HCT116 (cell line): ENCODE measurements around the gene SENP6. TPM values are rescaled to one million over a fixed set of nuclear protein-coding genes. Genes with fewer than 3 reads are reported as not detected.

Experiments used
- ATAC-seq: fragments of 200-7000 bp; cut with Tn5 transposase; 2 replicates; pipeline ENCODE4 v1.9.1; 2020; ENCODE audit warnings: mild to moderate bottlenecking, moderate library complexity
- BruUV-seq: library from RNA; stranded (reverse); fragments of 400-500 nt; replicated peaks from 2 replicates; lab custom pipeline; 2021; lab: Mats Ljungman, UMichigan
- CTCF ChIA-PET: fragments of 300-600 bp; sonication (Branson Sonifier 250); formaldehyde crosslinking; loops from one replicate; lab custom pipeline; 2021; ENCODE audit warnings: antibody characterized with exemption; lab: Charles Lee
- POLR2A ChIA-PET: fragments of 300-600, 350-600 bp; sonication (Branson Sonifier 250); formaldehyde crosslinking; loops from one replicate; lab custom pipeline; 2021; ENCODE audit warnings: antibody characterized with exemption; lab: Charles Lee
- RAD21 ChIA-PET, 2 experiments: fragments of 300-600 bp; sonication (Branson Sonifier 250); formaldehyde crosslinking; loops; one replicate each; lab custom pipeline; 2023; ENCODE audit warnings: low total read pairs in 2 of 2; ENCODE audit not compliant: uncharacterized antibody in 2 of 2, unreplicated experiment in 2 of 2, low non-redundant PET in 1 of 2; lab: Charles Lee
- DNase-seq: peaks from one replicate; pipeline ENCODE4 v3.0.0-alpha.2; 2010; ENCODE audit warnings: low read depth, low spot score
- H2AFZ ChIP-seq: fragments of 200-600 bp; shearing (Covaris generic), sonication (generic); 2 replicates; pipeline ENCODE4 v1.6.1; 2017; ENCODE audit warnings: low read depth, mixed run types, mixed read lengths, antibody characterized with exemption, low read length; ENCODE audit not compliant: poor library complexity, severe bottlenecking
- H3K27ac ChIP-seq: 2 replicates; pipeline ENCODE4 v1.5.1; 2012; ENCODE audit warnings: low read depth, low read length
- H3K27me3 ChIP-seq: fragments of 200-600 bp; sonication (generic); 2 replicates; pipeline ENCODE4 v1.6.1; 2016; ENCODE audit warnings: mixed run types, low read length, mixed read lengths; ENCODE audit not compliant: insufficient read depth
- H3K36me3 ChIP-seq, 2 experiments: fragments of 200-500 bp in 1 of 2; fragments of 200-600 bp in 1 of 2; sonication (Bioruptor generic) in 1 of 2; sonication (generic) in 1 of 2; 2 replicates each; pipeline versions ENCODE4 v1.5.1 to v1.6.1; 2014 to 2016; ENCODE audit warnings: low read length in 2 of 2, inconsistent platforms in 1 of 2, mixed read lengths in 1 of 2, mixed run types in 1 of 2; ENCODE audit not compliant: insufficient read depth in 2 of 2, control insufficient read depth in 1 of 2
- H3K4me1 ChIP-seq, 2 experiments: fragments of 200-600 bp in 1 of 2; sonication (generic) in 1 of 2; 2 replicates each; pipeline versions ENCODE4 v1.5.1 to v1.6.1; 2012 to 2017; ENCODE audit warnings: low read length in 2 of 2, inconsistent platforms in 1 of 2, mild to moderate bottlenecking in 1 of 2, mixed read lengths in 1 of 2, mixed run types in 1 of 2, moderate library complexity in 1 of 2; ENCODE audit not compliant: insufficient read depth in 2 of 2, control insufficient read depth in 1 of 2
- H3K4me2 ChIP-seq: fragments of 200-600 bp; sonication (generic); 2 replicates; pipeline ENCODE4 v1.6.1; 2017; ENCODE audit warnings: mixed run types, low read length, mixed read lengths
- H3K4me3 ChIP-seq, 2 experiments: fragments of 200-600 bp in 1 of 2; sonication (generic) in 1 of 2; replicated peaks in 1 of 2; 2 replicates each; pipeline ENCODE4 v1.5.1; 2011 to 2016; ENCODE audit warnings: low read length in 2 of 2, control low read depth in 1 of 2, low read depth in 1 of 2, mild to moderate bottlenecking in 1 of 2, mixed read lengths in 1 of 2, mixed run types in 1 of 2
- H3K79me2 ChIP-seq: fragments of 200-600 bp; sonication (generic); 2 replicates; pipeline ENCODE4 v1.6.1; 2017; ENCODE audit warnings: mild to moderate bottlenecking, mixed run types, low read length, moderate library complexity, mixed read lengths; ENCODE audit not compliant: insufficient read depth
- H3K9ac ChIP-seq: fragments of 200-600 bp; sonication (generic); 2 replicates; pipeline ENCODE4 v1.6.1; 2016; ENCODE audit warnings: low read length, mixed read lengths
- H3K9me2 ChIP-seq: fragments of 200-600 bp; sonication (generic), shearing (Covaris generic); 2 replicates; pipeline ENCODE4 v1.6.1; 2017; ENCODE audit warnings: mixed run types, mild to moderate bottlenecking, moderate library complexity; ENCODE audit not compliant: insufficient read depth
- H3K9me3 ChIP-seq, 2 experiments: fragments of 200-500 bp in 1 of 2; fragments of 200-600 bp in 1 of 2; sonication (Bioruptor generic) in 1 of 2; sonication (generic) in 1 of 2; 2 replicates each; pipeline ENCODE4 v1.6.1; 2014 to 2017; ENCODE audit warnings: low read length in 2 of 2, mixed read lengths in 2 of 2, inconsistent platforms in 1 of 2, low read depth in 1 of 2, mild to moderate bottlenecking in 1 of 2, mixed run types in 1 of 2, moderate library complexity in 1 of 2; ENCODE audit not compliant: control insufficient read depth in 1 of 2, insufficient read depth in 1 of 2
- H4K20me1 ChIP-seq: fragments of 200-600 bp; sonication (generic), shearing (Covaris generic); 2 replicates; pipeline ENCODE4 v1.6.1; 2017; ENCODE audit warnings: mixed run types, mild to moderate bottlenecking, moderate library complexity; ENCODE audit not compliant: insufficient read depth
- CEBPB ChIP-seq: IDR thresholded peaks from 2 replicates; pipeline ENCODE4 v1.6.1; 2012; ENCODE audit warnings: low read depth
- SRF ChIP-seq: IDR thresholded peaks from 2 replicates; pipeline ENCODE4 v1.6.1; 2012; ENCODE audit warnings: low read depth
- intact Hi-C: fragments of 100-400 bp; cut with micrococcal nuclease; formaldehyde crosslinking; loops from 2 replicates; pipeline ENCODE4 v1.10.0; 2022
- total RNA-seq: library from RNA; stranded (reverse); gene quantifications from one replicate; pipeline ENCODE4 v1.2.1, GENCODE V29; 2021; ENCODE audit not compliant: unreplicated experiment
- TF ChIP-seq, protein P1 (sequence below): IDR thresholded peaks from 2 replicates; pipeline ENCODE4 v1.6.1; 2012; ENCODE audit warnings: low read depth
- TF ChIP-seq, protein P2 (sequence below): IDR thresholded peaks from 2 replicates; pipeline ENCODE4 v1.6.1; 2011; ENCODE audit warnings: mild to moderate bottlenecking, low read length, moderate library complexity; ENCODE audit not compliant: insufficient replicate concordance; ENCODE audit errors: extremely low read depth

Gene SENP6
- total RNA-seq, 1 experiment from 2014 or later: 78.1 TPM

DNA sequence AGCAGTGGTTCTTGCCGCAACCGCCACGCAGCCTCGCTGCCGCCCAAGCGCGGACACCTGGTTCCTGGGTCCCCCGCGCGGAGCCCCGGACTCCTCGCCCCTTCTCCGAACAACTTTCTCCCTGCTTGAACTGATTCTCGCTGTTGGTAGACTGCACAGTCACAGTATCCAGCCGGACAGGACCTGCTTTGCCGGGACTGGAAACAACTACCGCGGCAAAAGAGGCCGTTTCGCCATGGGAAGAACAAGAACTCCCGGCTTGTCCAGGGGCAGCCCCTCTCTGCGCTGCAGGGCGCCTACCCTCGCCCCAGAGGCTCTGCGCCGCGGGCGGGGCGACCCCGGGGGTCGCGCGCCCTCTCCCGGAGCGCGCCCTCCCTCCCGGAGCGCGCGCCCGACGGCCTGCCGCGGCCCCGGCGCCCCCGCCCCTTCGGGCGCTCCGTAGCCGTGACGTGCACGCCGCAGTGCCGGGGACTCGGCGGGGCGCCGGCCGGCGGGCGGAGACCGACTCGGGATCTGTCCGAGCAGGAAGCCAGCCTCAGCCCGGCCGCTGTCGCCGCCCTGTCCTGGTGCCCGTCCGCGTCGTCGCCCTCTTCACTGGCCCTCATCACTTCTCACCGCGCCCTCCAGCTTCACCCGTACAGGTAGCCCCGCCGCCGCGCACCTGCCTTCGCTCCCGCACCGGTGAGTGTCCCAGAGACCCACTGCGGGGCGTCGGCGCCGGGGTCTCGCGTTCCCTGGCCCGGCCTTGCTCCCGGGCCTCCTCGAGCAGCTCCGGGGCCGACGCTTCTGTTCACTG, 147.3 kb downstream of the SENP6 start, which contains the start of gene MYO6 (continued):
- TF ChIP-seq, protein P1, sequence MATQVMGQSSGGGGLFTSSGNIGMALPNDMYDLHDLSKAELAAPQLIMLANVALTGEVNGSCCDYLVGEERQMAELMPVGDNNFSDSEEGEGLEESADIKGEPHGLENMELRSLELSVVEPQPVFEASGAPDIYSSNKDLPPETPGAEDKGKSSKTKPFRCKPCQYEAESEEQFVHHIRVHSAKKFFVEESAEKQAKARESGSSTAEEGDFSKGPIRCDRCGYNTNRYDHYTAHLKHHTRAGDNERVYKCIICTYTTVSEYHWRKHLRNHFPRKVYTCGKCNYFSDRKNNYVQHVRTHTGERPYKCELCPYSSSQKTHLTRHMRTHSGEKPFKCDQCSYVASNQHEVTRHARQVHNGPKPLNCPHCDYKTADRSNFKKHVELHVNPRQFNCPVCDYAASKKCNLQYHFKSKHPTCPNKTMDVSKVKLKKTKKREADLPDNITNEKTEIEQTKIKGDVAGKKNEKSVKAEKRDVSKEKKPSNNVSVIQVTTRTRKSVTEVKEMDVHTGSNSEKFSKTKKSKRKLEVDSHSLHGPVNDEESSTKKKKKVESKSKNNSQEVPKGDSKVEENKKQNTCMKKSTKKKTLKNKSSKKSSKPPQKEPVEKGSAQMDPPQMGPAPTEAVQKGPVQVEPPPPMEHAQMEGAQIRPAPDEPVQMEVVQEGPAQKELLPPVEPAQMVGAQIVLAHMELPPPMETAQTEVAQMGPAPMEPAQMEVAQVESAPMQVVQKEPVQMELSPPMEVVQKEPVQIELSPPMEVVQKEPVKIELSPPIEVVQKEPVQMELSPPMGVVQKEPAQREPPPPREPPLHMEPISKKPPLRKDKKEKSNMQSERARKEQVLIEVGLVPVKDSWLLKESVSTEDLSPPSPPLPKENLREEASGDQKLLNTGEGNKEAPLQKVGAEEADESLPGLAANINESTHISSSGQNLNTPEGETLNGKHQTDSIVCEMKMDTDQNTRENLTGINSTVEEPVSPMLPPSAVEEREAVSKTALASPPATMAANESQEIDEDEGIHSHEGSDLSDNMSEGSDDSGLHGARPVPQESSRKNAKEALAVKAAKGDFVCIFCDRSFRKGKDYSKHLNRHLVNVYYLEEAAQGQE: no peak

DNA sequence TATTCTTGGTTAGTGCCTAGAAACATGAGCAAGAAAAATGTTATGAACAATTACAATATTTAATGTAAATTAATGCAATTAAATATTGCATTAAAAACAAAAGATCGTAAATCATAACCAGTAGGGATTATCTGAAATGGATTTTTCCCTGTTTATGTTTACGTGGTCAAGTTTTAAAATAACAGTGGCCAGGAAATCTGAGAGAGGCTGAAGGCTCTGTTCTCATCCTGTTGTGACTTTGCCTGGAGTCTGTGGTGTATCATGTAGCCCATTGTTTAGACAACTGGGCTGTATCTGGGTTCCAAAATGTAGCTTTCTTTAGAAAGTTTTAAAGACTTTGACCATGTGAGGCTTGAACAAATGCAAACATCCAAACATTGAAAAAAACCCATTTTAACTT, 149.8 kb downstream of the SENP6 start:
- ATAC-seq: no peak
- RAD21 ChIA-PET: no interaction called here
- DNase-seq: no peak
- H4K20me1 ChIP-seq: no peaks in the 10 kb centered on the region
- POLR2A ChIA-PET: no interaction called here
- H3K4me3 ChIP-seq: no peak overlapping the region
- peak overlapping the region; percentile 93; the same call in 1 of the 2 replicates for H3K4me2 ChIP-seq
- TF ChIP-seq SRF: no peak
- TF ChIP-seq, protein P2, sequence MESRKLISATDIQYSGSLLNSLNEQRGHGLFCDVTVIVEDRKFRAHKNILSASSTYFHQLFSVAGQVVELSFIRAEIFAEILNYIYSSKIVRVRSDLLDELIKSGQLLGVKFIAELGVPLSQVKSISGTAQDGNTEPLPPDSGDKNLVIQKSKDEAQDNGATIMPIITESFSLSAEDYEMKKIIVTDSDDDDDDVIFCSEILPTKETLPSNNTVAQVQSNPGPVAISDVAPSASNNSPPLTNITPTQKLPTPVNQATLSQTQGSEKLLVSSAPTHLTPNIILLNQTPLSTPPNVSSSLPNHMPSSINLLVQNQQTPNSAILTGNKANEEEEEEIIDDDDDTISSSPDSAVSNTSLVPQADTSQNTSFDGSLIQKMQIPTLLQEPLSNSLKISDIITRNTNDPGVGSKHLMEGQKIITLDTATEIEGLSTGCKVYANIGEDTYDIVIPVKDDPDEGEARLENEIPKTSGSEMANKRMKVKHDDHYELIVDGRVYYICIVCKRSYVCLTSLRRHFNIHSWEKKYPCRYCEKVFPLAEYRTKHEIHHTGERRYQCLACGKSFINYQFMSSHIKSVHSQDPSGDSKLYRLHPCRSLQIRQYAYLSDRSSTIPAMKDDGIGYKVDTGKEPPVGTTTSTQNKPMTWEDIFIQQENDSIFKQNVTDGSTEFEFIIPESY: no peak
- no peak for TF ChIP-seq CEBPB
- peaks cover 70% of the 10 kb centered on the region for H3K79me2 ChIP-seq
- BruUV-seq: no TSS peak
- H3K9me2 ChIP-seq: no peaks in the 10 kb centered on the region
- no peaks in the 10 kb centered on the region for H3K27me3 ChIP-seq
- H3K9me3 ChIP-seq: no peaks in the 10 kb centered on the region
- H3K27ac ChIP-seq: no peak overlapping the region
- intact Hi-C loops: no loop called here
- H3K36me3 ChIP-seq: no peaks in the 10 kb centered on the region
- no peak overlapping the region for H2AFZ ChIP-seq
- peaks cover 50 to 67% of the 10 kb centered on the region in 2 experiments for H3K4me1 ChIP-seq
- CTCF ChIA-PET: no interaction called here
- H3K9ac ChIP-seq: no peak overlapping the region
